ENCODE results near the gene ORC1.

ORC1 gene

GRCh38 chr1:52404116-52404974 is at the start of gene ORC1, which contains the start of gene PRPF38A:
TSS of gene ORC1 (minus strand) at chr1:52404423. CDS start at chr1:52402223, 2,200 bp downstream.
TSS of gene PRPF38A (plus strand) at chr1:52404602. CDS start at chr1:52404750, 148 bp downstream.
- DNase-seq, result peak; percentile 92 to 97 (median 96)

GRCh38 chr1:52444463-52444862 is 40.2 kb upstream of the ORC1 start:
- no peak for DNase-seq

DNA sequence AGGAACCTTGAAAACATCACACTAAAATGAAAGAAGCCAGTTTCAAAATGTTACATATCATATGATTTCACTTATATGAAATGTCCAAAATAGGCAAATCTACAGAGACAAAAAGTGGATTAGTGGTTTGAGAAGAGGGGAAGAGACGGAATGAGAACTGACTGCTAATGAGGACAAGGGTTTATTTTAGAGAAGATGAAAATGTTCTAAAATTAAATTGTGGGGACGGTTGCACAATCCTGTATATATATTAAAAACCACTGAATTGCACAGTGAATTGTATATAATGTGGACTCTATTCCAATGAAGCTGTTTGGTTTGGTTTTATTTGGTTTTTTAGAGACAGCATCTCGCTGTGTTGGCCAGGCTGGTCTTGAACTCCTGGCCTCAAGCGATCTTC is 35.8 kb upstream of the ORC1 start:
- no peak for DNase-seq

GRCh38 chr1:52436817-52437216 is 32.6 kb upstream of the ORC1 start:
- DNase-seq, result no peak

DNA sequence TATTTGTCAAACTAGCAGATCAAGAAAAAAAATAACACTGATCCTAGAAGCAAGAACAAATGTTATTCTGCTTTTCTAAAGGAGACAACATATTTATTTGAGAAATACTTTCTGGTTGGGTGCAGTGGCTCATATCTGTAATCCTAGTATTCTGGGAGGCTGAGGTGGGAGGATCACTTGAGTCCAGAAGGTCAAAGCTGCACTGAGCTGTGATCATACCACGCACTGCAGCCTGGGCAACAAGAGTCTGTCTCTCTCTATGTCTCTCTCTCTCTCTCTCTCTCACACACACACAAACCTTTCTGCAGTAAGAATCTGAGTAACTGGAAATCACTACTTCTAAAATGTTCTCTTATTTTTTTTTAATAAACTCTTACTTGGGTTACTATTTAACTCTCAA is 31.4 kb upstream of the ORC1 start:
- DNase-seq, result no peak

DNA sequence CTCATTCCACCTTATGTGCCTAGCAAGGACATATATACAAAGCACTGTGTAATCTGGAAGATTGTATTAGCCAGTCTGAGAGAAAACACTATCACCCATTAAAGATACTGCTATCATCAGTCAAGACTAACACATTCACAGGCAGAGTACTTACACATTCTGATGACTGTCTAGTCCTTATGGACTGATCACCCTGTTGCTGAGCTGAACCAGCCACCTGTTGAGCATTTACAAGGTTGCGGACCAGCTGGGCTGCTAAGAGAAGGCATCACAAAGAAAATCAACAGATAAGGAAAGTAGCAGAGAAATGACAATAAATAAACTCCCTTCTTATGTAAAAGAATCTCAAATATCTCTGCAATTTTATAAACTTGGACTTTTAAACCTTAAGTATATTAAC is 31.0 kb upstream of the ORC1 start:
- DNase-seq, result no peak

GRCh38 chr1:52432807-52433206 is 28.6 kb upstream of the ORC1 start:
- DNase-seq, result no peak

DNA sequence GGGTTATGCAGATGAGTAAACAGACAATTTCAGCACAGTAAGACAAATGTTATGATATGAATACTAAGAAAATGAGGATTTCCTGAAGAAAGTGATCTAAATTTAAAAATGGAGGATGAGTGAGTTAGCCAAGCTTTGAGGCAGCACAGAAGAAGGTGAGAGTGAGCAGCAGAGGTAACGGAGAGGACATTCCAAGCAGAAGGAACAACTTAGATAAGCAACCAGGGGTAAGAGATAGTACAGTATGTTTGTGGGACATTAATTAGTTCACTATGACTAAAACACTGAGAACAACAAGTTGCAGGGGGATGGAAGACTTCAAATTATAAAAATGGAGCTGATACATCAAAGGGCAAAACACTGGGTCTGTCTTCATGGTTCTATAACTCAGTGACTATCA is 22.9 kb upstream of the ORC1 start:
- no peak for DNase-seq

DNA sequence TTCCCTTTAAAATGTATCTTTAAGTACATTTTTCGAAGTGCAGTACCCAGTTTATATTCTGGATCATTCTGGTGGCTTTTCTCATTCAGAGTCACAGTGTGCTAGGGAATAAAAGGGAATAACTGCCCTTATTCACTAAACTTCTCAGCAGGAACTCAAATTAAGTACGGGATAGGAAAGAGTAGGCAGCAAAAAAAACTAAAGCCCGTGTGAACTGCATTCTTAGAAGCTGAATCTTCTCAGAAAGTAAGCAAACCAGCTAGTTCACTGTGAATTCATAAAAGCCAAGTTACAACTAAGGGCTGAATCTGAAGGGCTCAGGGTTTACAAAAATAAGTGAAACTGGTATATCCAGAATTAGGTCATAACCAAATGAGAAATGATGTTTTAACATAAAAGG is 22.1 kb upstream of the ORC1 start:
- no peak for DNase-seq

DNA sequence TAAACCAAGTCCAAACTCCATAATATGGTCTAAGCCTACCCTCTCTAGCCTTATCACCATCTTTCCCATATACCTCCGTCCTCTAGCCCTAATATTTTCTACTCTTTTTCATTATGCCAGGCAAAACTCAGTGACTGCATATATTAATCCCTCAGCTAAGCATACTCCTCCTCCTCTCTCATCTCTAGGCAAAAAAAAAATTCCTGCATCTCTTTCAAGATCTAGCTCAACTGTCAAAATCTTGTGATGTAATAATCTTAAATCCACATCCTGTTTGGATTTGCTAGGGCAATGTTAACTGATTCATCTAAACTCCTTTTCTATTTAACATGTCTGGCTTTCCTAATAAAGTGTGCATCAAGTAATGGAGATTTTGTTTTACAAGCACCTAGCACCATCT is 20.6 kb upstream of the ORC1 start:
- DNase-seq, result peak in 3 of 6 experiments; percentile 10 to 32 (median 19)

- DNase-seq, result peak in 3 of 6 experiments; percentile 24 to 73 (median 73)
These were observed 20.0 kb upstream of the ORC1 start for GRCh38 chr1:52424231-52424636.

- DNase-seq, result peak; percentile 38 to 82 (median 68)
These were observed 19.5 kb upstream of the ORC1 start for GRCh38 chr1:52423771-52424170.

- no peak for DNase-seq
These were observed 18.8 kb upstream of the ORC1 start for GRCh38 chr1:52423055-52423454.

DNA sequence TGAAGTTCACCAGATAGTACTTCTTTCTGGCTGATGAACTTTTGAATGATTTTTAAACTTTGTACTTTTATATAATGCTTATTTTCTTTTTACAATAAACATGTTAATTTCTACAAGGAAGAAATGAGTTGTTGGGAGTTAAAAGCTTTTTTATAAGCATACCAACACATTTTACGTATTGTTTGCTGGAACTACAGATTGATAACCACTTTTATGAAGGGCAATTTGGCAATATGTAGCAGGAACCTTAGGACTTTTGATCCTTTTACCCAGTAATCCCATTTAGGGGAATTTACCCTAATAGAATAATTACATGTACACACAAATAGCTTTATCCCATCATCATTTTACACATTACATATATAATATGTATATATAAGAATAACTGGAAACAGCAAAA is 16.5 kb upstream of the ORC1 start:
- no peak for DNase-seq

GRCh38 chr1:52416811-52417210 is 12.6 kb upstream of the ORC1 start:
- DNase-seq, result no peak

- no peak for DNase-seq
These were observed 10.7 kb upstream of the ORC1 start for GRCh38 chr1:52414942-52415341.

DNA sequence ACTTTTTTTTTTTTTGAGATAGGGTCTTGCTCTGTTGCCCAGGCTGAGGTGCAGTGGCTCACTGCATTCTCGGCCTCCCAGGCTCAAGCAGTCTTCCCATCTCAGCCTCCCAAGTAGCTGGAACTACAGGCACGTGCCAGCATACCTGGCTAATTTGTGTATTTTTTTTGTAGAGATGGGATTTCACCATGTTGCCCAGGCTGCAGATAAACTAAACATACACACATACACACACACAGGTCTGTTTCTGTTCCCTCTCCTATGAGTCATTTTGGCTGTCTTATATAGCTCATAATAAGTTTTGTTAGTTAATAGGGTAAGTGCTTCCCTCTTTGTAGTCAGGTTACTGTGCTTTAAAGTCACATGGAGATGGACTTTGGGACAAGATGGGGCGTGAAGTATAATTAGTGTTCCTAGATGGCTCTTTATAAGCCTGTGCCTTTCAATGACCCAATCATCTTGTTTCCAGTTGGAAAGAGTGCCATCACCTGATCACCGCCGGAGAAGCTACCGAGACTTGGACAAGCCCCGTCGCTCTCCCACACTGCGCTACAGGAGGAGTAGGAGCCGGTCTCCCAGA is 9.3 kb upstream of the ORC1 start:
- no peak for DNase-seq

GRCh38 chr1:52404975-52405338 is 734 bp upstream of the ORC1 start:
- DNase-seq, result no peak

DNA sequence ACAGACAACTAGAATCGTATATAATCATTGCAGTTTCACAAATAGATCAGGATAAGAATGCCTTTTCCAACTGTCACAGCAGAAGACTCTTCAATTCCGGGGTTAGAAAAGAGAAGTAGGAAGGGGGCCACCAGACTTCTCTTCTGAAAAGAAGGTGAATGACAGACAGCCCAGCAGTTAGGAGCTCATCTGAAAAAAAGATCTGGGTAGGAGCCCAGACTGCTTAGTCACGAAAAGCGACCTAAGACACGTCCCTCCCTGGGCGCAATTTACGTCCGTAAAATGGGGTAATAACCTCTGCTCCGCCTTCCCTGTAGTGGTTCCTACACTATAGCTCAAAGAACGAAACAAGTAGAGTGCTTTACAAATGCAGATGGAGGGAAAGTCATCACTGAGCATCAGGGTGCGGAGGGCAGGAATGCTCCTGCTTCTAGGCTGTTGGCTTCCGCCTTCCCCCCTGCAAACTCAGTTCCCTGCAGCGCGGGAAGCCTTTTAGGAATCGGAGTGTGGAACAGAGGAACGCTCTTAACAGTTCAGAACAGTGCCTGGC is 582 bp downstream of the ORC1 start:
- DNase-seq, result peak in 5 of 6 experiments; percentile 10 to 61 (median 37)

DNA sequence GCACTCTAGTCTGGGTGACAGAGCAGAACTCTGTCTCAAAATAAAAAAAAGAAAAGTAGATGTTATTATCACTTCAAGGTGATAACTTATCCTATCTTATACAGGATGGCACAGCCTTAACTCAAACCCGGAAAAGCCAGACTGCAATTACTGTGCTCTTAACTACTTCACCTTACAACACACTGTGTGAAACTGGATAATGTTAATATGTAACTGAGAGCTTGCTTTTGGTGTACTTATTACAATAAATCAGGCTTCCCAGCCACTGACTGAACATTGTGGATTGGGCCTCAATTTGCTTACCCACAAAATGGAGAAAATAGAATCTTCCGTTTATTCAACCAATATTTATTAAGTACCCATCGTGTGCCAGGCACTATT is 1.4 kb downstream of the ORC1 start:
- no peak for DNase-seq

DNA sequence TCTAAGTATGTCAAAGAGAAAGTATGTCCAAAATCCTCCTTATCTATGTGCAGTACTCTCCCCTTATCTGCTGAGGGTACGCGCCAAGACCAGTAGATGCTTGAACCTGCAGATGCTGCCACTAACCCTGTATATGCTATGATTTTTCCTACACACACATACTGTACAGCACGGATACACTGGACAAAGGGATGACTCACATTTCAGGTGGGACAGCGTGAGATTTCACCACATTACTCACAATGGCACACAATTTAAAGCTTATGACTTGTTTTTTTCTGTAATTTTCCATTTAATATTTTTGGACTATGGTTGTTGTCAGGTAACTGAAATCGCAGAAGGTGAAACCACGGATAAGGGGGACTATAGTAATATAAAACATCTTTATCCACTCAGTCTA is 4.1 kb downstream of the ORC1 start:
- DNase-seq, result no peak

DNA sequence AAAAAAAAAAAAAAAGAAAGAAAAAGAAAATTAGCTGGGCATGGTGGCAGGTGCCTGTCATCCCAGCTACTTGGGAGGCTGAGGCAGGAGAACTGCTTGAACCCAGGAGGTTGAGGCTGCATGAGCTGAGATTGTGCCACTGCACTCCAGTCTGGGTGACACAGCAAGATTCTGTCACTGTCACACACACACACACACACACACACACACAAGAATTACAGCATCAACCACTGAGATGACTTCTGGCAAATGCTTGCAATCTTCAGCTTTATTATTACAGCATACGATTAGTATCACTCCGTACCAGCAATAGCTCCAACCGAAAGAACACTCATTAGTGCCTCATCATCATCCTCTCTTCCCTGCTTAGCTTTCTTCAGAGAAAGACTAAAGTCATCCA is 4.6 kb downstream of the ORC1 start:
- DNase-seq, result no peak

- DNase-seq, result no peak
These were observed 11.0 kb downstream of the ORC1 start for GRCh38 chr1:52393174-52393573.

DNA sequence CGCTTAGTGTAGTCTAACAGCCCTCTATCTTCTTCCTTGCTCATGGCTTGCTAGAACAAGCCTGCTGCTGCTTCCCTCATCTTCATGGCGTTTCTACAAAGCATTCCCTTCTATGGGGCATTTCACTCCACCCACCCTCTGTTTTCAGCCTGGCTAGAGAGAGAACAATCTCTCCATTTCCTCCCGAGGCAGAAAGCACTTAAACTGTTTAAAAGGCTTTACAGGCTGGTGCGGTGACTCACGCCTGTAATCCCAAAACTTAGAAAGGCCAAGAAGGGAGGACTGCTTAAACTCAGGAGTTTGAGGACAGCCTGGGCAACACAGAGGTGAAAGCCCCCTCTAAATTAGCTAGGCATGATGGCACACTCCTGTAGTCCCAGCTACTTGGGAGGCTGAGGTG is 17.8 kb downstream of the ORC1 start:
- DNase-seq, result no peak
